PC-9 (cell line): Measurements from ENCODE around the gene GSKIP. TPM values are rescaled to one million over a fixed set of nuclear protein-coding genes. Genes with fewer than 3 reads are reported as not detected.

Experiments
- BruUV-seq: library from RNA; stranded (reverse); fragments of 400-500 nt; replicated peaks from 2 replicates; lab custom pipeline; 2021; lab: Mats Ljungman, UMichigan
- CTCF ChIA-PET: fragments of 300-600 bp; sonication (Branson Sonifier 250); formaldehyde crosslinking; loops from one replicate; lab custom pipeline; 2022; ENCODE audit warnings: antibody characterized with exemption; lab: Charles Lee
- POLR2A ChIA-PET: fragments of 300-600 bp; sonication (Branson Sonifier 250); formaldehyde crosslinking; loops from one replicate; lab custom pipeline; 2022; ENCODE audit warnings: antibody characterized with exemption; ENCODE audit not compliant: unreplicated experiment; lab: Charles Lee
- DNase-seq, 2 experiments: peaks; one replicate each; pipeline versions ENCODE4 v3.0.0 to v3.0.0-alpha.2; 2015 to 2022; ENCODE audit warnings: mixed read lengths in 1 of 2
- H2AFZ ChIP-seq: fragments of 200-600 bp; sonication (generic); 2 replicates; pipeline ENCODE4 v1.8.1; 2017; ENCODE audit warnings: antibody characterized with exemption
- H3F3A ChIP-seq: fragments of 200-600 bp; sonication (generic); 2 replicates; pipeline ENCODE4 v1.8.1; 2017; ENCODE audit warnings: antibody characterized with exemption, mild to moderate bottlenecking, low read depth; ENCODE audit not compliant: insufficient read depth
- H3K27ac ChIP-seq: fragments of 200-600 bp; sonication (generic); 2 replicates; pipeline ENCODE4 v1.6.1; 2016; ENCODE audit warnings: mixed run types
- H3K27me3 ChIP-seq: fragments of 200-600 bp; sonication (generic); 2 replicates; pipeline ENCODE4 v1.6.1; 2016; ENCODE audit warnings: low read depth, mixed run types; ENCODE audit not compliant: insufficient read depth
- H3K36me3 ChIP-seq: fragments of 200-600 bp; sonication (generic); 2 replicates; pipeline ENCODE4 v1.6.1; 2016; ENCODE audit warnings: low read depth, mixed run types
- H3K4me1 ChIP-seq: fragments of 200-600 bp; sonication (generic); replicated peaks from 2 replicates; pipeline ENCODE4 v1.6.1; 2016; ENCODE audit warnings: mixed run types; ENCODE audit not compliant: insufficient read depth
- H3K4me2 ChIP-seq: fragments of 200-600 bp; sonication (generic); 2 replicates; pipeline ENCODE4 v1.6.1; 2017; ENCODE audit warnings: mixed run types
- H3K4me3 ChIP-seq: fragments of 200-600 bp; sonication (generic); 2 replicates; pipeline ENCODE4 v1.6.1; 2016; ENCODE audit warnings: mixed run types
- H3K79me2 ChIP-seq: fragments of 200-600 bp; sonication (generic); 2 replicates; pipeline ENCODE4 v1.6.1; 2017; ENCODE audit warnings: low read depth, mixed run types
- H3K9me2 ChIP-seq: fragments of 200-600 bp; sonication (generic); 2 replicates; pipeline ENCODE4 v1.8.1; 2017; ENCODE audit warnings: mild to moderate bottlenecking; ENCODE audit not compliant: insufficient read depth
- H3K9me3 ChIP-seq: fragments of 200-600 bp; sonication (generic); 2 replicates; pipeline ENCODE4 v1.8.1; 2016; ENCODE audit warnings: low read depth; ENCODE audit not compliant: insufficient read depth
- H4K20me1 ChIP-seq: fragments of 200-600 bp; sonication (generic); 2 replicates; pipeline ENCODE4 v1.8.1; 2017; ENCODE audit not compliant: insufficient read depth
- CTCF ChIP-seq: fragments of 200-600 bp; sonication (generic); conservative IDR thresholded peaks from 2 replicates; pipeline ENCODE4 v1.6.1; 2017; ENCODE audit warnings: mixed run types, antibody characterized with exemption, mild to moderate bottlenecking, moderate library complexity
- EZH2 ChIP-seq: fragments of 200-600 bp; sonication (generic); IDR thresholded peaks from 2 replicates; pipeline ENCODE4 v1.8.0; 2017; ENCODE audit warnings: antibody characterized with exemption, low read depth
- intact Hi-C: fragments of 100-400 bp; cut with micrococcal nuclease; formaldehyde crosslinking; loops from one replicate; pipeline ENCODE4 v1.10.0; 2022; ENCODE audit not compliant: unreplicated experiment
- total RNA-seq: library from RNA; stranded (reverse); gene quantifications from 2 replicates; pipeline ENCODE4 v1.2.3, GENCODE V29; 2021

GSKIP gene
- total RNA-seq, 1 experiment from 2014 or later, result 7.2 TPM

- H3K27ac ChIP-seq, result no peak overlapping the region
- TF ChIP-seq EZH2 (no peak), CTCF (no peak)
- intact Hi-C loops, result no loop called here
- no peaks in the 10 kb centered on the region for H3K36me3 ChIP-seq
- H4K20me1 ChIP-seq, result no peaks in the 10 kb centered on the region
- no peaks in the 10 kb centered on the region for H3F3A ChIP-seq
- H2AFZ ChIP-seq, result no peak overlapping the region
- no peaks in the 10 kb centered on the region for H3K79me2 ChIP-seq
- no peaks in the 10 kb centered on the region for H3K27me3 ChIP-seq
- no peak overlapping the region for H3K4me2 ChIP-seq
- POLR2A ChIA-PET, result no interaction called here
- H3K9me2 ChIP-seq, result no peaks in the 10 kb centered on the region
- BruUV-seq, result no TSS peak
- CTCF ChIA-PET, result no interaction called here
- no peak overlapping the region for H3K4me3 ChIP-seq
- H3K4me1 ChIP-seq, result no peaks in the 10 kb centered on the region
- no peak for DNase-seq
- H3K9me3 ChIP-seq, result no peaks in the 10 kb centered on the region
These were observed 12.8 kb downstream of the GSKIP start for GRCh38 chr14:96376093-96376492.

GRCh38 chr14:96380735-96381134, 17.4 kb downstream of the GSKIP start:
- no peaks in the 10 kb centered on the region for H3K36me3 ChIP-seq
- CTCF ChIA-PET, result no interaction called here
- no peaks in the 10 kb centered on the region for H3K9me2 ChIP-seq
- no TSS peak for BruUV-seq
- no peaks in the 10 kb centered on the region for H3K27me3 ChIP-seq
- H3K4me1 ChIP-seq, result no peaks in the 10 kb centered on the region
- no peak overlapping the region for H2AFZ ChIP-seq
- no peaks in the 10 kb centered on the region for H3F3A ChIP-seq
- no peaks in the 10 kb centered on the region for H3K79me2 ChIP-seq
- no peak overlapping the region for H3K4me3 ChIP-seq
- intact Hi-C loops, result no loop called here
- DNase-seq, result no peak
- no peaks in the 10 kb centered on the region for H3K9me3 ChIP-seq
- POLR2A ChIA-PET, result no interaction called here
- no peak overlapping the region for H3K4me2 ChIP-seq
- H3K27ac ChIP-seq, result no peak overlapping the region
- H4K20me1 ChIP-seq, result no peaks in the 10 kb centered on the region
- TF ChIP-seq CTCF (no peak), EZH2 (no peak)

GRCh38 chr14:96383445-96383844, 20.1 kb downstream of the GSKIP start:
- TF ChIP-seq EZH2 (no peak), CTCF (no peak)
- no peak for DNase-seq
- Histone ChIP-seq H2AFZ (no peak overlapping the region), H3K27me3 (no peaks in the 10 kb centered on the region), H3K36me3 (no peaks in the 10 kb centered on the region), H3F3A (no peaks in the 10 kb centered on the region), H4K20me1 (no peaks in the 10 kb centered on the region), H3K4me2 (no peak overlapping the region), H3K9me3 (no peaks in the 10 kb centered on the region), H3K79me2 (no peaks in the 10 kb centered on the region), H3K4me3 (no peak overlapping the region), H3K4me1 (no peaks in the 10 kb centered on the region), H3K9me2 (no peaks in the 10 kb centered on the region), H3K27ac (no peak overlapping the region)
- ChIA-PET POLR2A (no interaction called here), CTCF (no interaction called here)
- intact Hi-C loops, result no loop called here
- no TSS peak for BruUV-seq
